ENCODE data around the gene BNIPL. TPM values are rescaled to one million over a fixed set of nuclear protein-coding genes. Genes with fewer than 3 reads are reported as not detected.
A peak's percentile ranks its signal among the peaks of the same experiment; 100 is the strongest.

Gene BNIPL
- total RNA-seq, 1 donor from 2014 or later: 1.4 TPM

- H3K4me3 Mint-ChIP-seq (ENCODE audit: unreplicated experiment): peak overlapping the region; percentile 99
- no peak for TF ChIP-seq CTCF (IDR thresholded peaks at IDR 0.05; ENCODE audit: partially characterized antibody, unreplicated experiment)
- peak overlapping the region; percentile 99 for H3K27ac Mint-ChIP-seq (ENCODE audit: unreplicated experiment)
- peaks cover 10% of the 10 kb centered on the region for H3K27me3 Mint-ChIP-seq (ENCODE audit: unreplicated experiment)
- peaks cover 9% of the 10 kb centered on the region for H3K9me3 Mint-ChIP-seq (ENCODE audit: unreplicated experiment)
- H3K36me3 Mint-ChIP-seq (ENCODE audit: unreplicated experiment): peaks cover 5% of the 10 kb centered on the region
- no peak for DNase-seq
- peaks cover 32% of the 10 kb centered on the region for H3K4me1 Mint-ChIP-seq (ENCODE audit: low read depth, unreplicated experiment)
Observed at GRCh38 chr1:151005729-151006319, 30.6 kb upstream of the BNIPL start.

GRCh38 chr1:151006327-151007052, 29.9 kb upstream of the BNIPL start, which contains the start of gene MINDY1:
MINDY1 (minus strand) TSS chr1:151006902; CDS start chr1:151002617, 4,285 bp downstream.
- DNase-seq: peak; percentile 64
- Mint-ChIP-seq H3K9me3 (ENCODE audit: unreplicated experiment) (peaks cover 9% of the 10 kb centered on the region), H3K27me3 (ENCODE audit: unreplicated experiment) (peaks cover 10% of the 10 kb centered on the region), H3K4me1 (ENCODE audit: low read depth, unreplicated experiment) (peaks cover 32% of the 10 kb centered on the region), H3K27ac (ENCODE audit: unreplicated experiment) (peak within 1 kb of the TSS; percentile 99), H3K36me3 (ENCODE audit: unreplicated experiment) (peaks cover 5% of the 10 kb centered on the region), H3K4me3 (ENCODE audit: unreplicated experiment) (peak within 1 kb of the TSS; percentile 99)
- no peak for TF ChIP-seq CTCF (IDR thresholded peaks at IDR 0.05; ENCODE audit: partially characterized antibody, unreplicated experiment)

- H3K4me3 Mint-ChIP-seq (ENCODE audit: unreplicated experiment): peak overlapping the region; percentile 99
- peaks cover 29% of the 10 kb centered on the region for H3K4me1 Mint-ChIP-seq (ENCODE audit: low read depth, unreplicated experiment)
- DNase-seq: no peak
- no peak for TF ChIP-seq CTCF (IDR thresholded peaks at IDR 0.05; ENCODE audit: partially characterized antibody, unreplicated experiment)
- peaks cover 1% of the 10 kb centered on the region for H3K36me3 Mint-ChIP-seq (ENCODE audit: unreplicated experiment)
- H3K27me3 Mint-ChIP-seq (ENCODE audit: unreplicated experiment): peaks cover 10% of the 10 kb centered on the region
- peak overlapping the region; percentile 99 for H3K27ac Mint-ChIP-seq (ENCODE audit: unreplicated experiment)
- H3K9me3 Mint-ChIP-seq (ENCODE audit: unreplicated experiment): peaks cover 7% of the 10 kb centered on the region
Observed at GRCh38 chr1:151007853-151008243, 28.5 kb upstream of the BNIPL start.

GRCh38 chr1:151008244-151009205, 27.9 kb upstream of the BNIPL start, which contains the start of gene PRUNE1:
PRUNE1 (plus strand) TSS chr1:151008449; CDS start chr1:151008633, 184 bp downstream.
- Mint-ChIP-seq H3K9me3 (ENCODE audit: unreplicated experiment) (peaks cover 7% of the 10 kb centered on the region), H3K36me3 (ENCODE audit: unreplicated experiment) (no peaks in the 10 kb centered on the region), H3K4me1 (ENCODE audit: low read depth, unreplicated experiment) (peaks cover 29% of the 10 kb centered on the region), H3K27ac (ENCODE audit: unreplicated experiment) (peak within 1 kb of the TSS; percentile 99), H3K27me3 (ENCODE audit: unreplicated experiment) (peaks cover 10% of the 10 kb centered on the region), H3K4me3 (ENCODE audit: unreplicated experiment) (peak within 1 kb of the TSS; percentile 99)
- TF ChIP-seq CTCF (IDR thresholded peaks at IDR 0.05; ENCODE audit: partially characterized antibody, unreplicated experiment): no peak
- peak; percentile 98 for DNase-seq
